ENCODE results near the gene AKAP13. TPM values are rescaled to one million over a fixed set of nuclear protein-coding genes. Genes with fewer than 3 reads are reported as not detected.

Gene AKAP13
- total RNA-seq, 2 experiments from 2014 or later: 198 to 220 TPM

DNA sequence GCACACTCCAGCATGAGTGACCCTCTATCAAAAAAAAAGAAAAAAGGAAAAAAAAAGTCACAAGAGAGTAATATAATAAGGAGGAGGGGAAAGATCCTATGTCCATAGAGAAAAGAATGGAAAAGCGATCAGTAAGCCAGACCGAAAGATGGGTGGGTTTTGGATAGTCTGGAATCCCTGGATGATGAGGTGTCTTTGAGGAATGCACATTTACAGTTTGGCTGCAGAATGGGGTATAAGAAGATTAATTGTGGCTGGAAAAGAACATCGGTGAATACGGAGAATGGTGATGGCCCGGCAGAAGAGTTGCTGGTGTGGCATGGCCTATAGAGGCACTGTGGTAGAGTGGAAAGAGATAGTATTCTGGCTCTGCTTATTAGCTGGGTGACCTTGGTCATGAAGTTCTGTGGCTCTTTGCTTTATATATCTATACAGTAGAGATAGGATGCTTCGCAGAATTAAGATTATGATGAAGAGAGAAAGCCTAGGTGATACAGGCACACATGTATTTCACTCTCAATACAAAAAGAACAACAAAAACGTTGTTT, 187.9 kb downstream of the AKAP13 start:
- Mint-ChIP-seq H3K36me3 (peaks cover 19% of the 10 kb centered on the region), H3K27me3 (no peaks in the 10 kb centered on the region), H3K9me3 (peaks cover 2% of the 10 kb centered on the region), H3K27ac (no peak overlapping the region), H3K4me3 (no peak overlapping the region), H3K4me1 (peaks cover 9% of the 10 kb centered on the region)
- ATAC-seq (ENCODE audit: low read depth): no peak
- no peak for DNase-seq
- POLR2A ChIA-PET: interaction anchor here (1.3 kb wide), 1 partner anchor 9 kb away, joined by 3 read pairs; no protein-coding TSS in a partner anchor

GRCh38 chr15:85570336-85570735, 189.9 kb downstream of the AKAP13 start:
- DNase-seq: no peak
- Mint-ChIP-seq H3K4me1 (peaks cover 9% of the 10 kb centered on the region), H3K27me3 (no peaks in the 10 kb centered on the region), H3K9me3 (peaks cover 2% of the 10 kb centered on the region), H3K36me3 (peaks cover 20% of the 10 kb centered on the region), H3K4me3 (no peak overlapping the region), H3K27ac (no peak overlapping the region)
- POLR2A ChIA-PET: no interaction called here
- no peak for ATAC-seq (ENCODE audit: low read depth)

GRCh38 chr15:85571780-85572179, 191.4 kb downstream of the AKAP13 start:
- Mint-ChIP-seq H3K36me3 (peaks cover 20% of the 10 kb centered on the region), H3K4me3 (no peak overlapping the region), H3K27ac (no peak overlapping the region), H3K9me3 (peaks cover 2% of the 10 kb centered on the region), H3K4me1 (peaks cover 9% of the 10 kb centered on the region), H3K27me3 (no peaks in the 10 kb centered on the region)
- no peak for ATAC-seq (ENCODE audit: low read depth)
- POLR2A ChIA-PET: no interaction called here
- DNase-seq: no peak

DNA sequence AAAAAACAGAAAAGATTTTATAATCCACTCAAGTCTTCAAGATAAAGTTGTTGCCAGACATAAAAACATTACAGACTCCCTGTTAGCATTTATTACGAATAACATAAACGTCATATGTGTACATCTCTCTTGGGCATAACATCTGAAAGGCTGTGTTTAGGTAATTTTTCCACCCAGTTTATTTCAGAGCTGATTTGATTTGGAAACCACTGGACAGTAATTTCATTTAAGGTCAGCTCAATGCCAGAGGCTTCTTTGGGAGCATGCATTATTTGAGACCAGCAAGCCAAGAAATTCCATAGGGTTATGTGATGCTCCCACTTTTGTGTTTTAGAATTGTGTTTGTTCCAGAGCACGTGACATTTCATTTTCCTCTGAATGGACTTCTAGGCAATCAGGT, 196.0 kb downstream of the AKAP13 start:
- Mint-ChIP-seq H3K4me1 (peaks cover 18% of the 10 kb centered on the region), H3K27ac (no peak overlapping the region), H3K27me3 (no peaks in the 10 kb centered on the region), H3K9me3 (no peaks in the 10 kb centered on the region), H3K4me3 (no peak overlapping the region), H3K36me3 (peaks cover 14% of the 10 kb centered on the region)
- POLR2A ChIA-PET: interaction anchor here (0.8 kb wide), 1 partner anchor 9 kb away, joined by 3 read pairs; no protein-coding TSS in a partner anchor
- DNase-seq (no peak), ATAC-seq (ENCODE audit: low read depth) (no peak)

- H3K27me3 Mint-ChIP-seq: no peaks in the 10 kb centered on the region
- no peak overlapping the region for H3K4me3 Mint-ChIP-seq
- no peaks in the 10 kb centered on the region for H3K9me3 Mint-ChIP-seq
- H3K4me1 Mint-ChIP-seq: peaks cover 41% of the 10 kb centered on the region
- H3K36me3 Mint-ChIP-seq: peaks cover 11% of the 10 kb centered on the region
- no peak for ATAC-seq (ENCODE audit: low read depth)
- no peak overlapping the region for H3K27ac Mint-ChIP-seq
- DNase-seq: no peak
- POLR2A ChIA-PET: no interaction called here
These were observed 198.7 kb downstream of the AKAP13 start for GRCh38 chr15:85578941-85579701.

DNA sequence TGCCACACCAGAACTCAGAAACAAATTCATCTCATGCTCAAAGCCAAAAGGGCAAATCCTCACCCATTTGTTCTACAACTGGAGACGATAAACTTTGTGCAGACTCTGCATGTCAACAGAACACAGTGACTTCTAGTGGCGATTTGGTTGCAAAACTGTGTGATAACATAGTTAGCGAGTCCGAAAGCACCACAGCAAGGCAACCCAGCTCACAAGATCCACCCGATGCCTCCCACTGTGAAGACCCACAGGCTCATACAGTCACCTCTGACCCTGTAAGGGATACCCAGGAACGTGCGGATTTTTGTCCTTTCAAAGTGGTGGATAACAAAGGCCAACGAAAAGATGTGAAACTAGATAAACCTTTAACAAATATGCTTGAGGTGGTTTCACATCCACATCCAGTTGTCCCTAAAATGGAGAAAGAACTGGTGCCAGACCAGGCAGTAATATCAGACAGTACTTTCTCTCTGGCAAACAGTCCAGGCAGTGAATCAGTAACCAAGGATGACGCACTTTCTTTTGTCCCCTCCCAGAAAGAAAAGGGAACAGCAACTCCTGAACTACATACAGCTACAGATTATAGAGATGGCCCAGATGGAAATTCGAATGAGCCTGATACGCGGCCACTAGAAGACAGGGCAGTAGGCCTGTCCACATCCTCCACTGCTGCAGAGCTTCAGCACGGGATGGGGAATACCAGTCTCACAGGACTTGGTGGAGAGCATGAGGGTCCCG, 199.7 kb downstream of the AKAP13 start:
- Mint-ChIP-seq H3K27ac (peak overlapping the region; percentile 98), H3K9me3 (no peaks in the 10 kb centered on the region), H3K36me3 (peaks cover 12% of the 10 kb centered on the region), H3K4me3 (peak overlapping the region; percentile 32), H3K4me1 (peaks cover 49% of the 10 kb centered on the region), H3K27me3 (no peaks in the 10 kb centered on the region)
- ATAC-seq (ENCODE audit: low read depth) (no peak), DNase-seq (no peak)
- POLR2A ChIA-PET: interaction anchor here (0.5 to 3.6 kb wide), 7 partner anchors 24 to 258 kb away, joined by 3 to 44 read pairs (median 3); no protein-coding TSS in a partner anchor

- Mint-ChIP-seq H3K36me3 (peaks cover 12% of the 10 kb centered on the region), H3K4me3 (peak overlapping the region; percentile 80), H3K27ac (peak overlapping the region; percentile 98), H3K4me1 (peaks cover 54% of the 10 kb centered on the region), H3K9me3 (no peaks in the 10 kb centered on the region), H3K27me3 (no peaks in the 10 kb centered on the region)
- ATAC-seq (ENCODE audit: low read depth) (peak; percentile 41), DNase-seq (peak; percentile 45)
- POLR2A ChIA-PET: interaction anchor here (0.6 to 3.6 kb wide), 10 partner anchors 25 to 227 kb away, joined by 3 to 44 read pairs (median 3); no protein-coding TSS in a partner anchor
These were observed 200.5 kb downstream of the AKAP13 start for GRCh38 chr15:85580879-85581278.

DNA sequence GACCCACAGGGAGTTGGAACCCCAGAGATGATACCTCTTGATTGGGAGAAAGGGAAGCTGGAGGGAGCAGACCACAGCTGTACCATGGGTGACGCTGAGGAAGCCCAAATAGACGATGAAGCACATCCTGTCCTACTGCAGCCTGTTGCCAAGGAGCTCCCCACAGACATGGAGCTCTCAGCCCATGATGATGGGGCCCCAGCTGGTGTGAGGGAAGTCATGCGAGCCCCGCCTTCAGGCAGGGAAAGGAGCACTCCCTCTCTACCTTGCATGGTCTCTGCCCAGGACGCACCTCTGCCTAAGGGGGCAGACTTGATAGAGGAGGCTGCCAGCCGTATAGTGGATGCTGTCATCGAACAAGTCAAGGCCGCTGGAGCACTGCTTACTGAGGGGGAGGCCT, 201.1 kb downstream of the AKAP13 start:
- peak overlapping the region; percentile 98 for H3K27ac Mint-ChIP-seq
- peaks cover 54% of the 10 kb centered on the region for H3K4me1 Mint-ChIP-seq
- peak; percentile 41 for ATAC-seq (ENCODE audit: low read depth)
- DNase-seq: peak; percentile 57
- no peaks in the 10 kb centered on the region for H3K9me3 Mint-ChIP-seq
- H3K36me3 Mint-ChIP-seq: peaks cover 12% of the 10 kb centered on the region
- no peaks in the 10 kb centered on the region for H3K27me3 Mint-ChIP-seq
- peak overlapping the region; percentile 80 for H3K4me3 Mint-ChIP-seq
- POLR2A ChIA-PET: interaction anchor here (0.7 to 3.6 kb wide), 9 partner anchors 16 to 124 kb away, joined by 3 to 44 read pairs (median 3); no protein-coding TSS in a partner anchor

DNA sequence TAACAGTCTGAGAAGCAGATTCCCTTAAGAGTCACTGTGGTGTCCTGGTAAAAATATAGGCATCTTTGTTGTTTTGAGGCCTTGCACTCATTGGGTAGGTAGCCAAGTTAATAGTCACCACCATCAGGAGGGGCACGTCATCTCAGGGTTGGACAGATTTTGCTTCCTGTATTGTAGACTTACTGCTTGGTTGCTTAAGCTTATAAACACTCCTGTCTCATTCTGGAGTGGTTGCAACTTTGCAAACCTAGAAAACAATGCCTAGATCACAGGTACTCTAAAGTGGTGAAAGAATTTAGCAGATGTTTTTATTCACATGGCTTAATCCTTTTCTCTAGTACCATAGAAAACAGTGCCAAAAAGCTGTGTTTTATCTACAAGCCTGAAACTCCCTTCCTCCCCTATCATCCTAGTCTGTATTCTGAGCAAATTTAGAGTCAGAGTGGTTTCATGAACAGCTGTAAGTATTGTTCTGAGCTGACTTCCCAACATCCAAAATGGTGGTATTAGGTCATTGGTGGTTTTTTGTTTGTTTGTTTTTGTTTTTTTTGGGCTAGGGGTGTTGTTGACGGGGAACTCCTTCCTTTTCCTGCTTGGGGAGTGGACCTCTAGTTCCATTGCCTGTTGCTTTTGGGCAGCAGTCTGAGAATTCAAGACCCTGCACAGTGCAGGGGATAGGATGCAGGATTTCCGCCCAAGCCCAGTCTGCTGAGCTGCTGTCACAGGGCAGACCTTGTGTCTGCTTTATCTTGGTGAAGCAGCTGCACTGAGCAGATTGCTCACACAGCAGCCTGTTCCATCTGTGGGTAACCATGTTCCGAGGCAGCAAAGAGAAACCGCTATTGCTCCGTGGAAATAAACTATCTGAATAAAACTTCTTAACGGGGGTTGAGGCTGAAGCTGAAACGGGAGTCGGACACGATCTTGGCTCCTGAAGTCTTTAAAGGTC, 202.0 kb downstream of the AKAP13 start:
- peak; percentile 89 for ATAC-seq (ENCODE audit: low read depth)
- peaks cover 14% of the 10 kb centered on the region for H3K36me3 Mint-ChIP-seq
- H3K27ac Mint-ChIP-seq: peak overlapping the region; percentile 98
- peak overlapping the region; percentile 80 for H3K4me3 Mint-ChIP-seq
- H3K27me3 Mint-ChIP-seq: no peaks in the 10 kb centered on the region
- H3K9me3 Mint-ChIP-seq: no peaks in the 10 kb centered on the region
- DNase-seq: peak; percentile 66
- POLR2A ChIA-PET: interaction anchor here (0.8 to 3.6 kb wide), 12 partner anchors 15 to 252 kb away, joined by 3 to 44 read pairs (median 4); no protein-coding TSS in a partner anchor
- H3K4me1 Mint-ChIP-seq: peaks cover 54% of the 10 kb centered on the region

GRCh38 chr15:85583442-85583841, 203.0 kb downstream of the AKAP13 start:
- Mint-ChIP-seq H3K4me1 (peaks cover 54% of the 10 kb centered on the region), H3K9me3 (no peaks in the 10 kb centered on the region), H3K27me3 (no peaks in the 10 kb centered on the region), H3K36me3 (peaks cover 20% of the 10 kb centered on the region), H3K4me3 (peak overlapping the region; percentile 80), H3K27ac (peak overlapping the region; percentile 98)
- no peak for DNase-seq
- ATAC-seq (ENCODE audit: low read depth): no peak
- POLR2A ChIA-PET: interaction anchor here (0.8 to 3.6 kb wide), 5 partner anchors 14 to 119 kb away, joined by 3 to 44 read pairs (median 9); no protein-coding TSS in a partner anchor

DNA sequence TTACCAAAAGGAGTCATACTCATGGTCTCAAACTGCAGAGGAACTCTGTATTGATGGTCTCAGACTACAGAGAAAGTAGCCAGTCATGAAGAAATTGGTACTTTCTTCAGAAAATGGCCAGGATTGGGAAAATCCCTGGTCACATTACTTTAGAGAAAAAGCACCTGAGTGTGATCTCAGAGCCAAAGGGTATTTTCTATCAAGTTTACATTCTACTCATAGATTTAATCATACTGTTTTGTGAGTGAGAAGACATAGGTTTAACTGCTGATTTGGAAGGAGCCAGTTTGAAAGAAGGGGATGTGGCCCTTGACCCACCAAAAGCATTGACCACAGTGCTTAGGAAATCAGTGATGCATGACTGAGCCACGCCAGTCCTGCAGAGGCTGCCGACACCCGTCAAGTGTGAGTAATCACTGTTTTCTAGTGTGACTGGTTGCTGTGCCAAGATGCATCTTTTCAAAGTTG, 203.6 kb downstream of the AKAP13 start:
- Mint-ChIP-seq H3K36me3 (peaks cover 22% of the 10 kb centered on the region), H3K9me3 (no peaks in the 10 kb centered on the region), H3K4me3 (peak overlapping the region; percentile 80), H3K4me1 (peaks cover 54% of the 10 kb centered on the region), H3K27ac (peak overlapping the region; percentile 98), H3K27me3 (no peaks in the 10 kb centered on the region)
- DNase-seq (no peak), ATAC-seq (ENCODE audit: low read depth) (no peak)
- POLR2A ChIA-PET: interaction anchor here (2.0 to 3.6 kb wide), 2 partner anchors 106 to 119 kb away, joined by 6 to 44 read pairs; no protein-coding TSS in a partner anchor

- Mint-ChIP-seq H3K9me3 (no peaks in the 10 kb centered on the region), H3K27ac (no peak overlapping the region), H3K4me3 (no peak overlapping the region), H3K36me3 (peaks cover 22% of the 10 kb centered on the region), H3K27me3 (no peaks in the 10 kb centered on the region), H3K4me1 (peaks cover 52% of the 10 kb centered on the region)
- ATAC-seq (ENCODE audit: low read depth) (no peak), DNase-seq (no peak)
- POLR2A ChIA-PET: no interaction called here
These were observed 204.5 kb downstream of the AKAP13 start for GRCh38 chr15:85584872-85585271.
